Measurements from ENCODE around the gene BCAP29. TPM values are rescaled to one million over a fixed set of nuclear protein-coding genes. Genes with fewer than 3 reads are reported as not detected.

The BCAP29 gene
- total and polyA plus RNA-seq, 9 of the 15 experiments (the other 6 are each of a cell fraction or from before 2014, with no cell fraction given), result 63.4 to 137 (median 79.7) TPM

GRCh38 chr7:107652642-107653041, 72.6 kb downstream of the BCAP29 start (continued):
- no peak for TF ChIP-seq ETV6 (IDR thresholded peaks at IDR 0.05; ENCODE audit: borderline replicate concordance in 1 of 2, low read depth in 2 of 2, low read length in 1 of 2)
- no peak for TF ChIP-seq ETV6 (CRISPR knock-in tag; IDR thresholded peaks at IDR 0.05; ENCODE audit: borderline replicate concordance)
- TF ChIP-seq THRB (CRISPR knock-in tag; conservative IDR thresholded peaks at IDR 0.05), result no peak

GRCh38 chr7:107658467-107658866, 78.4 kb downstream of the BCAP29 start:
- no TSS peak for BruUV-seq (replicated peaks)
- no peak overlapping the region for H3K4me3 ChIP-seq
- FAIRE-seq, result no peak
- H3K27me3 ChIP-seq (ENCODE audit: control insufficient read depth in 2 of 2, insufficient read depth in 2 of 2, low read length in 2 of 2), result no peaks in the 10 kb centered on the region
- in situ Hi-C loops (cut with MboI), result no loop called here
- H3K36me3 ChIP-seq (ENCODE audit: control insufficient read depth, insufficient read depth, low read length), result no peaks in the 10 kb centered on the region
- H3K4me1 ChIP-seq (replicated peaks in 1 of 2; ENCODE audit: control insufficient read depth in 2 of 2, insufficient read depth in 2 of 2, low read length in 2 of 2), result peaks cover 12% of the 10 kb centered on the region in 2 experiments; a peak in 4 of 5 replicates
- TF ChIP-seq JUNB (CRISPR knock-in tag; conservative IDR thresholded peaks at IDR 0.05), result no peak
- 0 out of 2 replicates have a peak, but pooled peaks have one; percentile 25 for TF ChIP-seq ZNF584 (CRISPR knock-in tag; IDR thresholded peaks at IDR 0.05; ENCODE audit: low read depth)
- DNase-seq (ENCODE audit: extremely low read depth in 1 of 4, low spot score in 3 of 4), result no peak
- H3K4me2 ChIP-seq (ENCODE audit: insufficient read depth, low read length), result no peak overlapping the region
- H3K9me3 ChIP-seq (replicated peaks; ENCODE audit: control insufficient read depth, insufficient read depth, low read depth, low read length), result no peaks in the 10 kb centered on the region
- ATAC-seq, result no peak
- intact Hi-C loops (cut with micrococcal nuclease), result no loop called here
- H3K79me2 ChIP-seq (ENCODE audit: control insufficient read depth, insufficient read depth, low read length), result no peaks in the 10 kb centered on the region
- H2AFZ ChIP-seq (ENCODE audit: low read depth, low read length), result no peak overlapping the region
- H3K27ac ChIP-seq (ENCODE audit: extremely low read depth, low read depth, low read length), result no peak overlapping the region
- H3K9ac ChIP-seq (ENCODE audit: insufficient read depth in 1 of 2, low read depth in 2 of 2, low read length in 2 of 2), result no peak overlapping the region
- CTCF ChIA-PET (ENCODE audit: low intra/inter-chr PET ratio), result no interaction called here
- POLR2A ChIA-PET, result interaction anchor here (1.0 kb wide), 1 partner anchor 29 kb away, joined by 3 read pairs; no protein-coding TSS in a partner anchor
- no peaks in the 10 kb centered on the region for H4K20me1 ChIP-seq (replicated peaks; ENCODE audit: control insufficient read depth, insufficient read depth, low read length)
- H3K9me1 ChIP-seq (ENCODE audit: control insufficient read depth, insufficient read depth, low read length), result no peaks in the 10 kb centered on the region
